Putamen (tissue), 1 donor: ENCODE data around the gene ACOX2.
A peak's percentile ranks its signal among the peaks of the same experiment; 100 is the strongest.

Experiments
- DNase-seq: peaks from one replicate; pipeline ENCODE4 v3.0.0-alpha.2; 2016; ENCODE audit warnings: low spot score

Gene ACOX2

GRCh38 chr3:58471025-58471887, 65.7 kb downstream of the ACOX2 start:
- DNase-seq: no peak

GRCh38 chr3:58470363-58471024, 66.5 kb downstream of the ACOX2 start:
- no peak for DNase-seq

- DNase-seq: no peak
Observed at GRCh38 chr3:58469096-58469495, 67.9 kb downstream of the ACOX2 start.

- no peak for DNase-seq
Observed at GRCh38 chr3:58466899-58467563, 70.0 kb downstream of the ACOX2 start.

- DNase-seq: no peak
Observed at GRCh38 chr3:58464866-58465265, 72.1 kb downstream of the ACOX2 start.

- DNase-seq: no peak
Observed at GRCh38 chr3:58463942-58464271, 73.1 kb downstream of the ACOX2 start.

- peak; percentile 51 for DNase-seq
Observed at GRCh38 chr3:58463181-58463941, 73.6 kb downstream of the ACOX2 start.

- no peak for DNase-seq
Observed at GRCh38 chr3:58462829-58463180, 74.2 kb downstream of the ACOX2 start.

- no peak for DNase-seq
Observed at GRCh38 chr3:58459160-58459559, 77.8 kb downstream of the ACOX2 start.
